Esophagus mucosa (tissue), 1 donor: ENCODE measurements around the gene CLK2. TPM values are rescaled to one million over a fixed set of nuclear protein-coding genes. Genes with fewer than 3 reads are reported as not detected.

Source experiments
- ATAC-seq: fragments of 200-7000 bp; cut with Tn5 transposase; one replicate; pipeline ENCODE4 v1.9.1; 2020
- total RNA-seq: library from RNA; stranded (reverse); gene quantifications from one replicate; pipeline ENCODE4 v1.2.4, GENCODE V29; 2023
- donor health status: DM: yes; HTN: yes; CAD: no.

The CLK2 gene
- total RNA-seq = 16.9 TPM

DNA sequence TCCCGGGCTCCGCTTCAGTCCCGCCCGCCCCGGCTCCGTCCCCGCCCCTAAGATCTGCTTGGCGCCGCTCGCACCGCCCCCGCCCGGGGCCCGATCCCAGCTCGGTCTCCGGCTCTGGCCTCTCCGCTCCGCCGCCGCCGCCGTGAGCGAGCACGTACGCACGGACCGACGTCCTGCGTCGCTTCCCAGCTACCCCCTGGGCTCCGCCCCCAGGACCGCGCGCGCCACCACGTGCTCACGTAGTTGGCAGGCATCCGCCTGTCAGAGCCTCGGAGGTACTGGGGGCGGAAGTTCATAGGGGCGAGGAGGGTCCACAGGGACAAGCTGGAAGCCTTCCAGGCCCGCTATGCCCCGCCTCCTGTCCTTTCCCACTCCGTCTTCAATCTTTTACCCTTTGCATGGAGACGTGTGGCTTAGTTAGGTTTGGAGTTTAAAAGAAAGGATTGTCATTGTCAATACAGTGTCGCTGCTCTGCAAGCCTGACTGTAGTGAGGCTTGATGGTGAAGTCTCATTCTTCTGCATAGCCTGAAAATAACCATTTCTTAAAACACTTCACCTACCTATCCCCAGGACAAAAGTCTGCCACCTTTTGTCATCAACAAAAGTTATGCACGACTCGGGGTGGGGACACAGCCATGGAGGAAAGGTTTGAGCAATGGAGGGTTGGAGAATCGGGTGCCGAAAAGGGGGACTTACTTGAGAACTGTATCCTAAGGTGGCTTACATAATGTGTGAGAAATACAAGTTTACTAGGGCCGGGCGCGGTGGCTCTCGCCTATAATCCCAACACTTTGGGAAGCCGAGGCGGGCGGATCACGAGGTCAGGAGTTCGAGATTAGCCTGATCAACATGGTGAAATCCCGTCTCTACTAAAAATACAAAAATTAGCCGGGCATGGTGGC is at the start of gene CLK2:
Gene CLK2, minus strand, starts transcription at position 162 of the 903 bp plus-strand sequence. CDS start 2,527 bp downstream, outside the sequence.
- ATAC-seq = peak; percentile 91

DNA sequence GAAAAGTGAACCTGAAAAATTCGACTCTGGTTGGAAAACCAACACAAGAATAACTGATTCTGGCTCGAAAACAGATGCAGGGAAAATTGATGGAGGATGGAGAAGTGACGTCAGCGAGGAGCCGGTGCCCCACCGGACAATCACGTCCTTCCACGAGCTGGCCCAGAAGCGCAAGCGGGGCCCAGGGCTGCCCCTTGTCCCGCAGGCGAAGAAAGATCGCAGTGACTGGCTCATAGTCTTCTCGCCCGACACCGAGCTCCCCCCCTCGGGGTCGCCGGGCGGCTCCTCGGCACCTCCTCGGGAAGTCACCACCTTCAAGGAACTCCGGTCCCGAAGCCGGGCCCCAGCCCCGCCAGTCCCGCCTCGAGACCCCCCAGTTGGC is 49.3 kb upstream of the CLK2 start:
- no peak for ATAC-seq

GRCh38 chr1:155321639-155322503 is 48.6 kb upstream of the CLK2 start:
- ATAC-seq = no peak

DNA sequence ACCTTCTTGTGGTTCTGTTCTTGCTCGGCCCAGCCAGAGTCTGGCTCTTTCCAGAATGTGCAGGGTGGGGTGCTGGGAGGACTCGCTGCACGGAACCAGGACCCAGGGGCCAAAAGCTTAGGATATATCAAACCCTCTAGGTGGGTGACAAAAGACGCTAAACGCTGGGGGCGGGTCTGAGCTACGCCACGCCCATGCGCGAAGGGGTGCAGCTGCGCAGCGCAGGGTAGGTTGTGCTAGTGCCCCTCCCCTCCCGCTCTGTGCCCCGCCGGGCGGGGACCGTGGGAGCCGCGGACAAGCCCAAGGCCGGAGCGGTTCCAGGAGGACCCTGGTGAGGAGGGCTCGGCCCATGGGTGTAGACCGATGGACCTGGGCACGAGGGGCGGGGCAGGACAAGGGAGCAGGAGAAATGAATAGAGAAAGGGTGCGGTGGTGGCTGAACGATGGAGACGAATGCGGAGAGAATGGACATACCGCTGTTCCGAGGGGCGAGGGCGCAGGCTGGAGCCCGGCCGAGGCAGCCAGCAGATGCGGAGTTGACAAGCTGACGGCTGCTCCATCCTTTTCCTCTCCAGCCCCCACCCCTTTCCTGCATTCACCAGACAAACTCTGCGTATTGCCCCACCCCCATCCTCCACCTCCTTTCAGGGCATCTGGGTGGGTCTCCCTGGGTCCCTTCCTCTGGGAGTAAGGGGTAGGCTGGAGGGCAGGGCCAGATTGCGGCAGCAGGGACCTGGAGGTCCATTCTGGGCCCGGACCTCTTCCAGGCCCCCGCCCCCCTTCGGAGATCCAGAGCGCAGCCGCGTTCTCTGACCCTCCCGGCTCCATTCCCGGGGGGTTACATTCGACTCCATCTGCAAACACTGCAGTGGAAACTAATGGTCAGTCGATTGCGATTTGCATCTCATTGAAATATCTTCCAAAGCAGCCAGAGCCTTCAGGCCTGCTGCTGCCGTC is 47.6 kb upstream of the CLK2 start, which contains the start of gene RUSC1:
Gene RUSC1, plus strand, starts transcription at position 234 of the 957 bp plus-strand sequence. CDS start 880 bp downstream, outside the sequence.
- ATAC-seq = peak; percentile 18

- ATAC-seq = no peak
These were observed 46.9 kb upstream of the CLK2 start for GRCh38 chr1:155320252-155320651.

- ATAC-seq = no peak
These were observed 46.2 kb upstream of the CLK2 start for GRCh38 chr1:155319536-155319935.

DNA sequence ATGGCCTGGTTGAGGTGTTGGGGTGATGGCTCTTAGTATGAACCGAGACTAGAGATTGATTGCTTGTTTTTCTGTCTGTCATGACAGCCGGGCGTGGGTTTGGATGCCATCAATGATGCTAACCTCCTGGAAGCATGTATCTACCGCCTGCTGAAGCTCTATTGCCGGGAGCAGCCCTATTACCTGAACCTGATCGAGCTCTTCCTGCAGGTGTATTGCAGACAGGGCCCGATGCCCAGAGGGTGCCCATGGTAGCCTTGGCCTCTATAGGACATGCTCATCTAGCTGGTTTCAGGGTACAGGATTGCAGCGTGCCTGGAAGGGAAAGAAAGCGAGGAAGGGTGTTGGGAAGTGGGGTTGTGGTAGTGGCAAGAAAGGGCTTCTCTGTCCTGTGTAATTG is 44.8 kb upstream of the CLK2 start:
- no peak for ATAC-seq

DNA sequence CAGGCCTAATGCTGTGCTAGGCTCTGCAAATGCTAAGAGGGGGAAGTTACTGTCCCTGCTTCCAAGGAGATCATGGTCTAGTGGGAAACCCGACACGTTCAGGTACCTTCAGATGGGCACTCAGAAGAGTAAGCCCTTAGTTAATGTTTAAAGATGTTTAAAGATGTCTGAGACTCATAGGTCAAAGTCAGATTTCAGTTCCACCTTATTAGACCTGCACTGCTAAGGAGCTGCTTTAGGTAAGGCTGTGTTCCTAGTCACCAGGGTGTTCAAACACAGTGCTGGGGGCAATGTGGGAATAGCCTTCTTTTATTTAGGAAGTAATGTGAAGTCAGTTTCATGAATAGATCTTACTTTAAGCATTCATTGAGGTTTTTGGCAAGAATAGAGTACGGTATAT is 43.6 kb upstream of the CLK2 start:
- no peak for ATAC-seq

GRCh38 chr1:155313261-155313660 is 40.0 kb upstream of the CLK2 start:
- no peak for ATAC-seq

DNA sequence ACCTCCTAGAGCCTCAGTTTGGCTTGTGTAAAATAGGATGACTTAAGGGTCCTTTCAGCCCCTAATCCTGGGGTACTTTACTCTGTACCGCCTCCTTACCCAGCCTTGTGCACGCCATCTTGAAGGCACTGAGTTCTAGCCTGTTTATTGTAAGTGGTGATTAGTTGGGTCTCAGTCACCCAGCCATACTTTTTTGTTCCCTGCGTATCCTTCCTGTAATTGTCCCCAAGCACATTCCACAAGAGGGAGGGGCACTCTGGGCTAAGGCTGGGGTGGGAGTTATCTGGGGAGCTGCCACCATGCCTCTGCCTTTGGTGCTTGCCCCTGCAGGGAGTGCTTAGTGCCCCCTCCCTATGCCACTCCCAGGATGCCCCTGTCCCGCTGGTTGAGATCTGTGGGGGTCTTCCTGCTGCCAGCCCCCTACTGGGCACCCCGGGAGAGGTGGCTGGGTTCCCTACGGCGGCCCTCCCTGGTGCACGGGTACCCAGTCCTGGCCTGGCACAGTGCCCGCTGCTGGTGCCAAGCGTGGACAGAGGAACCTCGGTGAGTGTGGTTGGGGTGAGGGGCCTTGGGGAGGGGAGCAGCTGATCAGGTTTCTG is 36.2 kb upstream of the CLK2 start:
- peak; percentile 4 for ATAC-seq

DNA sequence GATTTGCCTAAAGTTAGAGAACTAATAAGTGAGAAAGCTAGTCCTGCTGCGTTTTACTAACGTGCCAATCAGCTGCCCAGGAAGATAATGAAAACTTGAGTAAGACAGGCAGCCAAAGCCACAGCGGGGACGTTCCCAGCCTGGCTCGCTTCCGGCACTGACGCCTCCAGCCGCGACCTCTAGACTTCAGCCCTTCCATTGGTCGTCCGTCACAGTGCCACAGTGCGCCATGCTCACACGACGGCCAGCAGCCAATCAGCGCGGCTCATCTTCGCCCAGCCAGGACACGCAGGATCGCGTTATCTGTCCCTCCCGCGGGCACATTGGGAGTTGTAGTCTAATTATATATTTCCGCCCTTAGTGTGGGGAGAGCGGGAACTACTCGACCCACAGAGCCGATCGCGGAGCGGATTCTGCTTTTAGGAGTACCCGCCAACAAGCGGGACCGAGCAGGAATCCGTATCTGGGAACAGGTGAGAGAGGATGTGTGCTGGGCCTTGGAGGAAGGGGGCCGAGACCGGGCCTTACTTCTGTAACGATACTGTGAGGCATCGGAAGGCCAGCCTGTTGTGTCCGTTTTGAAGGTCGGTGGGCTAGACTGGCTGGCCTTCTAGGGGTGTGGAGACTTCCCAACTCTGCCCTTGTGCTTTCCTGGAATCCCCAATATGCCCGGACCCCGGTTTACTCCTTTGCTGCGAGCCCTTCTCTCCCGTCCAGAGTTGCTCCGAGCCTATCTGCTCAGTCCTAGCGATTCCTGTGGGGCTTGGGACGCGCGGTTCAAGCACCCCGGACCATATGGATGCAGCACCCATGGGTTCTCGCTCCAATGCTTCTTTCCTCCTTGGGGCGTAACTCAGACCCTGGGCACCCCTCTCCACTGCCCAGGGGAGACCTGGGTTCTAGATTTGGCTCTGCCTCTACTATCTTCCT is 35.5 kb upstream of the CLK2 start, which contains the start of gene FDPS:
Gene FDPS, plus strand, starts transcription at position 374 of the 930 bp plus-strand sequence. CDS start 924 bp downstream, outside the sequence.
- ATAC-seq = peak; percentile 99

DNA sequence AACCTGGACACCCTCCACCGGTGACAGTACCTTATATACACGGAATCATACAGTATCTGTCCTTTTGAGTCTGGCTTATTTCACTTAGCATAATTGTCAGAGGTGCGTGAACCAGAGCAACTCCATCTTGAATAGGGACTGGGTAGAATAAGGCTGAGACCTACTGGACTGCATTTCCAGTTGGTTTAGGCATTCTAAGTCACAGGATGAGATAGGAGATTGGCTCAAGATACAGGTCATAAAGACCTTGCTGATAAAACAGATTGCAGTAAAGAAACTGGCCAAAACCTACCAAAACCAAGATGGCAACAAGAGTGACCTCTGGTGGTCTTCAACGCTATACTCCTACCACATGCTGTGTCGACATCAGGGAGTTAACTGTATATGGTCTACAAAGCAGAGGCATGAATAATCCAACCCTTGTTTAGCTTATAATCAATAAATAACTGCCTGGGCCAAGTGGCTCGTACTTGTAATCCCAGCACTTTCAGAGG is 34.0 kb upstream of the CLK2 start:
- no peak for ATAC-seq

GRCh38 chr1:155305881-155306391 is 32.6 kb upstream of the CLK2 start:
- ATAC-seq = no peak

GRCh38 chr1:155304558-155305063 is 31.3 kb upstream of the CLK2 start:
- no peak for ATAC-seq

DNA sequence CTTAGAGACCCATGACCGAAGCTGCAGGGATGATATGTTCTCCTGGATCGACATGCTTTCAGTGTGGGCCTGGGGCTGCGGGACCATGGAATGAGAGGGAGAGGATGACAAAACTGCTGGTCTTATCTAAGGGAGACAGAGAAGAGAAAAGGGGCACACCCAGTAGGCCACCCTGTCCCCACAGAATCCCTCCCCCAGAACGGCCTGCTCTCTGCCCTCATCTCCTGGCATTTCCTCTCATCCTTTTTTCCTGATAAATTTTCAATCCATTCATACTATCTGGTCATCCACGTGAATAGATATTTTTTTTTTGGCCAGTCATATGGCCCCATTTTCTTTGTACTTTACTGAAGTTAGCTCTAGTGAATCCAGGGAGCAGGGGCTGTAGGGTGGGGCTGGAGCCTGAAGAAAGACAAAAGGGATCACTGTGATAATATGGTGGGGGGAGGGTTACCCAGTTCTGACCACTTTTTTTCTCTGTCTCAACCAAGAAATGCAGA is 28.1 kb upstream of the CLK2 start, which contains the start of gene PKLR:
Gene PKLR, minus strand, starts transcription at position 97 of the 500 bp plus-strand sequence. Its CDS starts 43 bp downstream, at position 54.
- ATAC-seq = no peak

- ATAC-seq = no peak
These were observed 27.4 kb upstream of the CLK2 start for GRCh38 chr1:155300553-155301329.

DNA sequence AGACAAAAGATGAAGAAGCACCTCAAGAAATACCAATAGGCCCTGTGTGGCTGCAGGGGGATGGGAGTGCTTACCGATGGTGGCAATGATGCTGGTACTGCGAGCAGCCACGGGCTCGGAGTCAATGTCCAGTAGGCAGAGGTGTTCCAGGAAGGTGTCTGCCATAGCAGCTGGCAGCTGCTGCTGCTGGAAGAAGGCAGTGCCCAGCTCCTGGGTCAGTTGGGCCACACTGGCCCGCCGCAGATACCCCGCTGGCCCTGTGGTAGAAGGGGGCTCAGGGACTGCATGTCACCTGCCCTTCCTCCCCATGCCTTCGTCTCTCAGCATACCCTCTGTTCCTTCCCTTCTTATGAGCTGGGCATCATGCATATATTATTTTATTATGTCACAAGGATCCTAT is 26.7 kb upstream of the CLK2 start:
- ATAC-seq = no peak

DNA sequence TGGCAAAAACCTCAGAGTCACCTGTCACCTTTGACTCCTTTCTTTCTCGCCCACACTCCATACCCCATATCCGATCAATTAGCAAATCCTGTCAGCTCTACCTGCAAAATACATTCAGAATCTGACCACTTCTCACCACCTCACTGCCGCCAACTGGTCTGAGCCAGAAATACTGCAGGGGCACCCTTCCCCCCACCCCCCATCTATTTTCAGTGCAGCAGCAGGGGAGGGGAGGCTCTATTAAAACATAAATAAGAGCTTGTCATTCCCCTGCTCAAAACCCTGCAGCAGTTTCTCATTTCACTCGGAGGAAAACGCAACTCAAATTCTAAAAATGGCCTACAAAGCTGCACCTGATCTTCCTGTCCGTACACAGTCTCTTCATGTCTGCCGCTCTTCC is 24.1 kb upstream of the CLK2 start:
- no peak for ATAC-seq

GRCh38 chr1:155296661-155297060 is 23.4 kb upstream of the CLK2 start:
- ATAC-seq = no peak
